Breast epithelium (tissue), 3 donors: ENCODE measurements around the gene BRD2.

ENCODE experiments used
- POLR2A ChIP-seq: fragments of 450-650 bp; IDR thresholded peaks from one replicate; pipeline ENCODE4 v1.6.1; 2016; ENCODE audit warnings: antibody characterized with exemption, mild to moderate bottlenecking, moderate library complexity
- POLR2AphosphoS5 ChIP-seq, 3 donors: sonication (generic); formaldehyde crosslinking; IDR thresholded peaks; one replicate each; pipeline ENCODE4 v1.6.1; 2017; ENCODE audit warnings: antibody characterized with exemption in 3 of 3
- TF ChIP-seq, protein P1 (sequence below), 3 donors: fragments of 450-650 bp; IDR thresholded peaks; one replicate each; pipeline ENCODE4 v1.5.1; 2016 to 2017; ENCODE audit warnings: antibody characterized with exemption in 3 of 3, mild to moderate bottlenecking in 3 of 3, moderate library complexity in 3 of 3

DNA sequence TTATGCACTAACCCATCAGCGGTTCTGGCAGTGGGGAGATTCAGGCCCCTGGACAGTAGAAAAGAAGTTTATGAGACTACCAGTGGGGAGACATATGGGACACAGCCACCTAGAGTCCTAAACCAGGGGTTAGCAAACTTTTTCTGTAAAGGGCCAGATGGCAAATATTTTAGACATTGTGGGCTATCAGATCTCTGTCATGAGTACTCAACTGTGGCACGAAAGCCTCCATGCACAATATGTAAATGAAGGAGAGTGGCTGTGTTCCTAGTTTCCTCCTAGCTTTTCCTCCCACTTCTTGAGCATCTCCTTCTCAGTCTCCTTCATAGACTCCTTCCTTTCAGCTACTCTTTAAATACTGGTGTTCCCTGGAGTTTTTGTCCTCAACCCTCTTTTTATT, 12.2 kb upstream of the BRD2 start:
- TF ChIP-seq POLR2A (no peak), POLR2AphosphoS5 (IDR thresholded peaks at IDR 0.05) (no peak)
- TF ChIP-seq, protein P1, sequence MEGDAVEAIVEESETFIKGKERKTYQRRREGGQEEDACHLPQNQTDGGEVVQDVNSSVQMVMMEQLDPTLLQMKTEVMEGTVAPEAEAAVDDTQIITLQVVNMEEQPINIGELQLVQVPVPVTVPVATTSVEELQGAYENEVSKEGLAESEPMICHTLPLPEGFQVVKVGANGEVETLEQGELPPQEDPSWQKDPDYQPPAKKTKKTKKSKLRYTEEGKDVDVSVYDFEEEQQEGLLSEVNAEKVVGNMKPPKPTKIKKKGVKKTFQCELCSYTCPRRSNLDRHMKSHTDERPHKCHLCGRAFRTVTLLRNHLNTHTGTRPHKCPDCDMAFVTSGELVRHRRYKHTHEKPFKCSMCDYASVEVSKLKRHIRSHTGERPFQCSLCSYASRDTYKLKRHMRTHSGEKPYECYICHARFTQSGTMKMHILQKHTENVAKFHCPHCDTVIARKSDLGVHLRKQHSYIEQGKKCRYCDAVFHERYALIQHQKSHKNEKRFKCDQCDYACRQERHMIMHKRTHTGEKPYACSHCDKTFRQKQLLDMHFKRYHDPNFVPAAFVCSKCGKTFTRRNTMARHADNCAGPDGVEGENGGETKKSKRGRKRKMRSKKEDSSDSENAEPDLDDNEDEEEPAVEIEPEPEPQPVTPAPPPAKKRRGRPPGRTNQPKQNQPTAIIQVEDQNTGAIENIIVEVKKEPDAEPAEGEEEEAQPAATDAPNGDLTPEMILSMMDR (IDR thresholded peaks at IDR 0.05) = no peak
